ENCODE measurements around the gene CUL2. TPM values are rescaled to one million over a fixed set of nuclear protein-coding genes. Genes with fewer than 3 reads are reported as not detected.

The CUL2 gene
- total RNA-seq, 1 donor from 2014 or later = 24.9 TPM

DNA sequence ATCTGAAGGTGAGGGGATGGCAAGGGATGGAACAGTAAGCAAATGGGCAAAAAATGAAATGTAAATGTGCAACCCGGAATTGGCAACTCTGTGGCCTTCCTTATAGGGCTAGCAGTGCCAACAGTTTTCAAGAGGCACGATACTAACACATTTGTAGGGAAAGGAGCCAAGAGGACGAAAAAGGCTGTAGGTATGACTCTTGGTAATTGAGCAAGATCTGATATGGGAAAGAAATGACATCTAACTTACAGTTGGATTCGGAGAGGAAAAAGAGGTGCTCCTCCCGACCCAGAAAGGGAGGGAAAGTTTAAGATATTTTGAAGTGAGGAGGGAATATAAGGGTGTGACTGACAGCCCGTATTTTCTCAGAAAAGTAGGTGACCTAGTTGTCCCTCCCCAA lies 34.4 kb upstream of the CUL2 start:
- no peak for DNase-seq (ENCODE audit: low read depth)
- no peak overlapping the region for H3K4me3 ChIP-seq (ENCODE audit: low read depth, low read length)
- H3K27me3 ChIP-seq (ENCODE audit: control insufficient read depth, insufficient read depth, low read length) = no peaks in the 10 kb centered on the region
- H3K36me3 ChIP-seq (ENCODE audit: control insufficient read depth, insufficient read depth, low read length) = no peaks in the 10 kb centered on the region
- TF ChIP-seq CTCF (IDR thresholded peaks at IDR 0.05; ENCODE audit: insufficient read depth, low read length, poor library complexity, severe bottlenecking) = no peak

GRCh38 chr10:35119378-35119777 lies 29.2 kb upstream of the CUL2 start:
- no peak for TF ChIP-seq CTCF (IDR thresholded peaks at IDR 0.05; ENCODE audit: insufficient read depth, low read length, poor library complexity, severe bottlenecking)
- DNase-seq (ENCODE audit: low read depth) = no peak
- Histone ChIP-seq H3K36me3 (ENCODE audit: control insufficient read depth, insufficient read depth, low read length) (no peaks in the 10 kb centered on the region), H3K4me3 (ENCODE audit: low read depth, low read length) (no peak overlapping the region), H3K27me3 (ENCODE audit: control insufficient read depth, insufficient read depth, low read length) (no peaks in the 10 kb centered on the region)

GRCh38 chr10:35112571-35112970 lies 22.4 kb upstream of the CUL2 start:
- no peak for DNase-seq (ENCODE audit: low read depth)
- no peak overlapping the region for H3K4me3 ChIP-seq (ENCODE audit: low read depth, low read length)
- H3K27me3 ChIP-seq (ENCODE audit: control insufficient read depth, insufficient read depth, low read length) = no peaks in the 10 kb centered on the region
- no peak for TF ChIP-seq CTCF (IDR thresholded peaks at IDR 0.05; ENCODE audit: insufficient read depth, low read length, poor library complexity, severe bottlenecking)
- H3K36me3 ChIP-seq (ENCODE audit: control insufficient read depth, insufficient read depth, low read length) = no peaks in the 10 kb centered on the region

- TF ChIP-seq CTCF (IDR thresholded peaks at IDR 0.05; ENCODE audit: insufficient read depth, low read length, poor library complexity, severe bottlenecking) = no peak
- no peak overlapping the region for H3K4me3 ChIP-seq (ENCODE audit: low read depth, low read length)
- H3K27me3 ChIP-seq (ENCODE audit: control insufficient read depth, insufficient read depth, low read length) = no peaks in the 10 kb centered on the region
- H3K36me3 ChIP-seq (ENCODE audit: control insufficient read depth, insufficient read depth, low read length) = no peaks in the 10 kb centered on the region
- DNase-seq (ENCODE audit: low read depth) = no peak
These were observed 13.7 kb upstream of the CUL2 start for GRCh38 chr10:35103882-35104281.

- DNase-seq (ENCODE audit: low read depth) = no peak
- no peaks in the 10 kb centered on the region for H3K36me3 ChIP-seq (ENCODE audit: control insufficient read depth, insufficient read depth, low read length)
- no peak for TF ChIP-seq CTCF (IDR thresholded peaks at IDR 0.05; ENCODE audit: insufficient read depth, low read length, poor library complexity, severe bottlenecking)
- H3K27me3 ChIP-seq (ENCODE audit: control insufficient read depth, insufficient read depth, low read length) = no peaks in the 10 kb centered on the region
- H3K4me3 ChIP-seq (ENCODE audit: low read depth, low read length) = no peak overlapping the region
These were observed 7.4 kb upstream of the CUL2 start for GRCh38 chr10:35097510-35097909.

DNA sequence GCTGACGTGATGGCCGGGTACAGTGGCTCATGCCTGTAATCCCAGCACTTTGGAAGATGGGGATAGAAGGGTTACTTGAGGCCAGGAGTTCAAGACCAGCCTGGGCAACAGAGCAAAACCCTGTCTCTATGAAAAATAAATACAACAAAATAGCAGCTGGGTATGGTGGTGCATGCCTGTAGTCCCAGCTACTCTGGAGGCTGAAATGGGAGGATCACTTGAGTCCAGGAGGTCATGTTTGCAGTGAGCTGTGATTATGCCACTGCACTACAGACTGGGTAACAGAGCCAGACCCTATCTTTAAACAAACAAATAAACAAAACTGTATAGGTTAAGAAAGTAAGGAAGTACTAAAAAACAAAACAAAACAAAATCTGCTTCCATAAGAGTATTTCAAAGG lies 6.2 kb upstream of the CUL2 start:
- no peak overlapping the region for H3K4me3 ChIP-seq (ENCODE audit: low read depth, low read length)
- TF ChIP-seq CTCF (IDR thresholded peaks at IDR 0.05; ENCODE audit: insufficient read depth, low read length, poor library complexity, severe bottlenecking) = no peak
- no peak for DNase-seq (ENCODE audit: low read depth)
- H3K27me3 ChIP-seq (ENCODE audit: control insufficient read depth, insufficient read depth, low read length) = no peaks in the 10 kb centered on the region
- no peaks in the 10 kb centered on the region for H3K36me3 ChIP-seq (ENCODE audit: control insufficient read depth, insufficient read depth, low read length)
